ENCODE measurements around the gene PRKCZ.

The PRKCZ gene

GRCh38 chr1:2125350-2126211 lies 75.4 kb downstream of the PRKCZ start:
- Histone ChIP-seq H3K9me3 (ENCODE audit: control insufficient read depth, insufficient read depth, low read length) (no peaks in the 10 kb centered on the region), H3K4me3 (ENCODE audit: low read depth, low read length) (no peak overlapping the region), H3K4me1 (ENCODE audit: control insufficient read depth, insufficient read depth, low read length) (no peaks in the 10 kb centered on the region), H3K9ac (ENCODE audit: low read depth, low read length) (no peak overlapping the region), H3K36me3 (ENCODE audit: control insufficient read depth, insufficient read depth, low read length) (no peaks in the 10 kb centered on the region), H3K27me3 (ENCODE audit: control insufficient read depth, insufficient read depth, low read length) (no peaks in the 10 kb centered on the region)

GRCh38 chr1:2126331-2127186 lies 76.3 kb downstream of the PRKCZ start:
- H3K4me1 ChIP-seq (ENCODE audit: control insufficient read depth, insufficient read depth, low read length), result no peaks in the 10 kb centered on the region
- H3K4me3 ChIP-seq (ENCODE audit: low read depth, low read length), result no peak overlapping the region
- H3K27me3 ChIP-seq (ENCODE audit: control insufficient read depth, insufficient read depth, low read length), result no peaks in the 10 kb centered on the region
- H3K9ac ChIP-seq (ENCODE audit: low read depth, low read length), result no peak overlapping the region
- H3K36me3 ChIP-seq (ENCODE audit: control insufficient read depth, insufficient read depth, low read length), result no peaks in the 10 kb centered on the region
- no peaks in the 10 kb centered on the region for H3K9me3 ChIP-seq (ENCODE audit: control insufficient read depth, insufficient read depth, low read length)

- H3K36me3 ChIP-seq (ENCODE audit: control insufficient read depth, insufficient read depth, low read length), result no peaks in the 10 kb centered on the region
- no peaks in the 10 kb centered on the region for H3K27me3 ChIP-seq (ENCODE audit: control insufficient read depth, insufficient read depth, low read length)
- H3K4me3 ChIP-seq (ENCODE audit: low read depth, low read length), result no peak overlapping the region
- no peak overlapping the region for H3K9ac ChIP-seq (ENCODE audit: low read depth, low read length)
- no peaks in the 10 kb centered on the region for H3K9me3 ChIP-seq (ENCODE audit: control insufficient read depth, insufficient read depth, low read length)
- H3K4me1 ChIP-seq (ENCODE audit: control insufficient read depth, insufficient read depth, low read length), result peaks cover 2% of the 10 kb centered on the region
These were observed 77.3 kb downstream of the PRKCZ start for GRCh38 chr1:2127187-2128145.

GRCh38 chr1:2128189-2128901 lies 78.1 kb downstream of the PRKCZ start:
- H3K9me3 ChIP-seq (ENCODE audit: control insufficient read depth, insufficient read depth, low read length), result no peaks in the 10 kb centered on the region
- no peak overlapping the region for H3K9ac ChIP-seq (ENCODE audit: low read depth, low read length)
- no peaks in the 10 kb centered on the region for H3K36me3 ChIP-seq (ENCODE audit: control insufficient read depth, insufficient read depth, low read length)
- peaks cover 2% of the 10 kb centered on the region for H3K4me1 ChIP-seq (ENCODE audit: control insufficient read depth, insufficient read depth, low read length)
- no peak overlapping the region for H3K4me3 ChIP-seq (ENCODE audit: low read depth, low read length)
- H3K27me3 ChIP-seq (ENCODE audit: control insufficient read depth, insufficient read depth, low read length), result no peaks in the 10 kb centered on the region

- Histone ChIP-seq H3K4me1 (ENCODE audit: control insufficient read depth, insufficient read depth, low read length) (peaks cover 2% of the 10 kb centered on the region), H3K27me3 (ENCODE audit: control insufficient read depth, insufficient read depth, low read length) (no peaks in the 10 kb centered on the region), H3K9me3 (ENCODE audit: control insufficient read depth, insufficient read depth, low read length) (no peaks in the 10 kb centered on the region), H3K4me3 (ENCODE audit: low read depth, low read length) (no peak overlapping the region), H3K36me3 (ENCODE audit: control insufficient read depth, insufficient read depth, low read length) (no peaks in the 10 kb centered on the region), H3K9ac (ENCODE audit: low read depth, low read length) (no peak overlapping the region)
These were observed 79.2 kb downstream of the PRKCZ start for GRCh38 chr1:2129256-2129943.

- no peak overlapping the region for H3K4me3 ChIP-seq (ENCODE audit: low read depth, low read length)
- peaks cover 2% of the 10 kb centered on the region for H3K4me1 ChIP-seq (ENCODE audit: control insufficient read depth, insufficient read depth, low read length)
- no peaks in the 10 kb centered on the region for H3K36me3 ChIP-seq (ENCODE audit: control insufficient read depth, insufficient read depth, low read length)
- H3K9ac ChIP-seq (ENCODE audit: low read depth, low read length), result no peak overlapping the region
- no peaks in the 10 kb centered on the region for H3K9me3 ChIP-seq (ENCODE audit: control insufficient read depth, insufficient read depth, low read length)
- no peaks in the 10 kb centered on the region for H3K27me3 ChIP-seq (ENCODE audit: control insufficient read depth, insufficient read depth, low read length)
These were observed 79.9 kb downstream of the PRKCZ start for GRCh38 chr1:2130156-2130555.

- peaks cover 2% of the 10 kb centered on the region for H3K4me1 ChIP-seq (ENCODE audit: control insufficient read depth, insufficient read depth, low read length)
- no peak overlapping the region for H3K4me3 ChIP-seq (ENCODE audit: low read depth, low read length)
- no peak overlapping the region for H3K9ac ChIP-seq (ENCODE audit: low read depth, low read length)
- no peaks in the 10 kb centered on the region for H3K9me3 ChIP-seq (ENCODE audit: control insufficient read depth, insufficient read depth, low read length)
- no peaks in the 10 kb centered on the region for H3K27me3 ChIP-seq (ENCODE audit: control insufficient read depth, insufficient read depth, low read length)
- no peaks in the 10 kb centered on the region for H3K36me3 ChIP-seq (ENCODE audit: control insufficient read depth, insufficient read depth, low read length)
These were observed 80.7 kb downstream of the PRKCZ start for GRCh38 chr1:2130871-2131289.

GRCh38 chr1:2132222-2133038 lies 82.2 kb downstream of the PRKCZ start:
- Histone ChIP-seq H3K9ac (ENCODE audit: low read depth, low read length) (no peak overlapping the region), H3K4me3 (ENCODE audit: low read depth, low read length) (peak overlapping the region; percentile 50)

GRCh38 chr1:2133039-2133878 lies 83.0 kb downstream of the PRKCZ start:
- Histone ChIP-seq H3K4me3 (ENCODE audit: low read depth, low read length) (peak overlapping the region; percentile 50), H3K9ac (ENCODE audit: low read depth, low read length) (no peak overlapping the region)

More at GRCh38 chr1:2132222-2133038, 82.2 kb downstream of the PRKCZ start:
- H3K36me3 ChIP-seq (ENCODE audit: control insufficient read depth, insufficient read depth, low read length), result peaks cover 2% of the 10 kb centered on the region
- H3K9me3 ChIP-seq (ENCODE audit: control insufficient read depth, insufficient read depth, low read length), result no peaks in the 10 kb centered on the region
- H3K27me3 ChIP-seq (ENCODE audit: control insufficient read depth, insufficient read depth, low read length), result no peaks in the 10 kb centered on the region
- H3K4me1 ChIP-seq (ENCODE audit: control insufficient read depth, insufficient read depth, low read length), result peaks cover 2% of the 10 kb centered on the region

More at GRCh38 chr1:2133039-2133878, 83.0 kb downstream of the PRKCZ start:
- Histone ChIP-seq H3K27me3 (ENCODE audit: control insufficient read depth, insufficient read depth, low read length) (no peaks in the 10 kb centered on the region), H3K9me3 (ENCODE audit: control insufficient read depth, insufficient read depth, low read length) (no peaks in the 10 kb centered on the region), H3K4me1 (ENCODE audit: control insufficient read depth, insufficient read depth, low read length) (peaks cover 2% of the 10 kb centered on the region), H3K36me3 (ENCODE audit: control insufficient read depth, insufficient read depth, low read length) (peaks cover 5% of the 10 kb centered on the region)
